Hepatocyte (in vitro differentiated cells): ENCODE data around the gene OPCML.

ENCODE experiments used
- EZH2 ChIP-seq: fragments of 200-600 bp; sonication (generic); IDR thresholded peaks from 2 replicates; pipeline ENCODE4 v1.6.1; 2016; ENCODE audit warnings: antibody characterized with exemption, mild to moderate bottlenecking, borderline replicate concordance
- TF ChIP-seq, protein P1 (sequence below): fragments of 200-600 bp; sonication (generic); IDR thresholded peaks from 2 replicates; pipeline ENCODE4 v1.5.1; 2016; ENCODE audit warnings: antibody characterized with exemption, mild to moderate bottlenecking; ENCODE audit not compliant: poor library complexity

- TF ChIP-seq, protein P1, sequence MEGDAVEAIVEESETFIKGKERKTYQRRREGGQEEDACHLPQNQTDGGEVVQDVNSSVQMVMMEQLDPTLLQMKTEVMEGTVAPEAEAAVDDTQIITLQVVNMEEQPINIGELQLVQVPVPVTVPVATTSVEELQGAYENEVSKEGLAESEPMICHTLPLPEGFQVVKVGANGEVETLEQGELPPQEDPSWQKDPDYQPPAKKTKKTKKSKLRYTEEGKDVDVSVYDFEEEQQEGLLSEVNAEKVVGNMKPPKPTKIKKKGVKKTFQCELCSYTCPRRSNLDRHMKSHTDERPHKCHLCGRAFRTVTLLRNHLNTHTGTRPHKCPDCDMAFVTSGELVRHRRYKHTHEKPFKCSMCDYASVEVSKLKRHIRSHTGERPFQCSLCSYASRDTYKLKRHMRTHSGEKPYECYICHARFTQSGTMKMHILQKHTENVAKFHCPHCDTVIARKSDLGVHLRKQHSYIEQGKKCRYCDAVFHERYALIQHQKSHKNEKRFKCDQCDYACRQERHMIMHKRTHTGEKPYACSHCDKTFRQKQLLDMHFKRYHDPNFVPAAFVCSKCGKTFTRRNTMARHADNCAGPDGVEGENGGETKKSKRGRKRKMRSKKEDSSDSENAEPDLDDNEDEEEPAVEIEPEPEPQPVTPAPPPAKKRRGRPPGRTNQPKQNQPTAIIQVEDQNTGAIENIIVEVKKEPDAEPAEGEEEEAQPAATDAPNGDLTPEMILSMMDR = no peak
- no peak for TF ChIP-seq EZH2
Observed at GRCh38 chr11:133015457-133015856, 516.8 kb downstream of the OPCML start.
